ENCODE data around the gene TIMM44.

- TF ChIP-seq CTCF (optimal IDR thresholded peaks at IDR 0.05 in 1 of 3, IDR thresholded peaks at IDR 0.05 in 1 of 3, conservative IDR thresholded peaks at IDR 0.05 in 1 of 3; ENCODE audit: extremely low read depth in 1 of 3, insufficient read depth in 2 of 3, low read length in 3 of 3) = no peak
- TF ChIP-seq EZH2 (IDR thresholded peaks at IDR 0.05; ENCODE audit: low read length) = no peak
These were observed 43.0 kb downstream of the TIMM44 start for GRCh38 chr19:7900401-7900870.
